Bronchial epithelial cell (primary cell): ENCODE results near the gene GBP5. TPM values are rescaled to one million over a fixed set of nuclear protein-coding genes. Genes with fewer than 3 reads are reported as not detected.
"Not testable (repeated sequence)": the region's sequence is repeated elsewhere in the genome, so short reads cannot be mapped to it uniquely, and the experiment has no call there.

ENCODE experiments used
- DNase-seq: peaks from one replicate; pipeline ENCODE4 v3.0.0-alpha.2; 2010; ENCODE audit warnings: low read depth
- FAIRE-seq: peaks from 2 replicates; lab custom pipeline; 2011; peaks lifted over from hg19 to GRCh38; lab: Jason Lieb, UNC
- H3K27me3 ChIP-seq: 2 replicates; pipeline ENCODE4 v1.5.1; 2011; ENCODE audit warnings: low read length; ENCODE audit not compliant: control insufficient read depth, insufficient read depth
- H3K36me3 ChIP-seq: 2 replicates; pipeline ENCODE4 v1.5.1; 2011; ENCODE audit warnings: low read length; ENCODE audit not compliant: control insufficient read depth, insufficient read depth
- H3K4me3 ChIP-seq: 2 replicates; pipeline ENCODE4 v1.5.1; 2011; ENCODE audit warnings: mild to moderate bottlenecking, low read depth, low read length, control low read depth
- total RNA-seq: library from RNA; depleted of rRNA; stranded (reverse); fragments of >200 nt; gene quantifications from 2 replicates; pipeline ENCODE4 v1.2.1, GENCODE V29; 2014
- TF ChIP-seq, protein P1 (sequence below): IDR thresholded peaks from 2 replicates; pipeline ENCODE4 v1.5.1; 2011; ENCODE audit warnings: mild to moderate bottlenecking, moderate library complexity, low read length, control low read depth, inconsistent platforms; ENCODE audit not compliant: insufficient read depth, severe bottlenecking

The GBP5 gene
- 0.26 and 0.77 TPM in 2 replicates for total RNA-seq

GRCh38 chr1:89272269-89273041 lies at the start of gene GBP5:
Gene GBP5, minus strand, starts transcription at chr1:89272860. Its CDS starts 3,305 bp downstream, at chr1:89269555.
- not testable (repeated sequence) for DNase-seq, H3K27me3 ChIP-seq, H3K36me3 ChIP-seq, H3K4me3 ChIP-seq, FAIRE-seq

GRCh38 chr1:89322402-89322801 lies 49.7 kb upstream of the GBP5 start:
- TF ChIP-seq, protein P1, sequence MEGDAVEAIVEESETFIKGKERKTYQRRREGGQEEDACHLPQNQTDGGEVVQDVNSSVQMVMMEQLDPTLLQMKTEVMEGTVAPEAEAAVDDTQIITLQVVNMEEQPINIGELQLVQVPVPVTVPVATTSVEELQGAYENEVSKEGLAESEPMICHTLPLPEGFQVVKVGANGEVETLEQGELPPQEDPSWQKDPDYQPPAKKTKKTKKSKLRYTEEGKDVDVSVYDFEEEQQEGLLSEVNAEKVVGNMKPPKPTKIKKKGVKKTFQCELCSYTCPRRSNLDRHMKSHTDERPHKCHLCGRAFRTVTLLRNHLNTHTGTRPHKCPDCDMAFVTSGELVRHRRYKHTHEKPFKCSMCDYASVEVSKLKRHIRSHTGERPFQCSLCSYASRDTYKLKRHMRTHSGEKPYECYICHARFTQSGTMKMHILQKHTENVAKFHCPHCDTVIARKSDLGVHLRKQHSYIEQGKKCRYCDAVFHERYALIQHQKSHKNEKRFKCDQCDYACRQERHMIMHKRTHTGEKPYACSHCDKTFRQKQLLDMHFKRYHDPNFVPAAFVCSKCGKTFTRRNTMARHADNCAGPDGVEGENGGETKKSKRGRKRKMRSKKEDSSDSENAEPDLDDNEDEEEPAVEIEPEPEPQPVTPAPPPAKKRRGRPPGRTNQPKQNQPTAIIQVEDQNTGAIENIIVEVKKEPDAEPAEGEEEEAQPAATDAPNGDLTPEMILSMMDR = no peak
- Histone ChIP-seq H3K4me3 (no peak overlapping the region), H3K36me3 (no peaks in the 10 kb centered on the region), H3K27me3 (no peaks in the 10 kb centered on the region)
- DNase-seq (no peak), FAIRE-seq (peak; percentile 55)

DNA sequence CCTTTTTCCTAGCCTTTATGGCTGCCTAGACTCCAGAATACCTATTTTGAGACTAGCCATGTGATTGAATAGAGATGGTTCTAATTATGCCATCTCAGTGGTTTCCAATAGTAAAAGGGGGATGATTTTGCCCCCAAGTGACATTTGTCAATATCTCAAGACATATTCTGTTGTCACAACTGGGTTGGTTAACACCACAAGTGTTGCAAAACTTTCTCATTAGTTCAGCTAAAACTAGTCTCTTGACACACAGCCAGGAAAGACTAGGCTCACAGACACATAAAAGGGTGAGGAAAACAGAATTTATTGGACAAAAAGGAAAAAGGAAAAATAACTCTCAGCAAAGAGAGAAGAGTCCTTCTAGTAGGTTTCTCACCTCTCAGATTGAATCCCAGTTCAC lies 39.9 kb upstream of the GBP5 start:
- Histone ChIP-seq H3K27me3 (no peaks in the 10 kb centered on the region), H3K4me3 (no peak overlapping the region), H3K36me3 (no peaks in the 10 kb centered on the region)
- FAIRE-seq (no peak), DNase-seq (no peak)
- TF ChIP-seq, protein P1 = no peak

GRCh38 chr1:89311757-89312156 lies 39.1 kb upstream of the GBP5 start:
- TF ChIP-seq, protein P1 = no peak
- no peak overlapping the region for H3K4me3 ChIP-seq
- no peak for FAIRE-seq
- H3K36me3 ChIP-seq = no peaks in the 10 kb centered on the region
- DNase-seq = peak; percentile 65
- no peaks in the 10 kb centered on the region for H3K27me3 ChIP-seq

GRCh38 chr1:89310976-89311375 lies 38.3 kb upstream of the GBP5 start:
- peak; percentile 32 for DNase-seq
- TF ChIP-seq, protein P1 = no peak
- no peak for FAIRE-seq
- no peaks in the 10 kb centered on the region for H3K27me3 ChIP-seq
- H3K4me3 ChIP-seq = no peak overlapping the region
- no peaks in the 10 kb centered on the region for H3K36me3 ChIP-seq

GRCh38 chr1:89310505-89310904 lies 37.8 kb upstream of the GBP5 start:
- peak; percentile 39 for DNase-seq
- Histone ChIP-seq H3K4me3 (no peak overlapping the region), H3K27me3 (no peaks in the 10 kb centered on the region), H3K36me3 (no peaks in the 10 kb centered on the region)
- TF ChIP-seq, protein P1 = no peak
- FAIRE-seq = no peak
